K562 (cell line): ENCODE results near the gene CDK9.

Experiments
- CAMTA2 ChIP-seq: fragments of 250-450 bp; sonication (Bioruptor Pico); conservative IDR thresholded peaks from 2 replicates; pipeline ENCODE4 v1.5.1; 2022
- MLX ChIP-seq, 2 experiments: fragments of 450-650 bp in 1 of 2; sonication (generic) in 1 of 2; formaldehyde crosslinking; conservative IDR thresholded peaks; 2 replicates each; pipeline versions ENCODE4 v1.4.0 to v1.8.1; 2020 to 2022; ENCODE audit warnings: mild to moderate bottlenecking in 1 of 2, missing genetic modification reagents in 1 of 2
- PHF20 ChIP-seq: fragments of 450-650 bp; IDR thresholded peaks from 2 replicates; pipeline ENCODE4 v1.6.1; 2018; ENCODE audit not compliant: partially characterized antibody
- TF ChIP-seq, protein P1 (sequence below): sonication (generic); formaldehyde crosslinking; IDR thresholded peaks from 2 replicates; pipeline ENCODE4 v1.8.1; 2023; ENCODE audit warnings: missing genetic modification reagents, mild to moderate bottlenecking, borderline replicate concordance
- TF ChIP-seq, protein P2 (sequence below): sonication (generic); formaldehyde crosslinking; IDR thresholded peaks from 2 replicates; pipeline ENCODE4 v1.9.0; 2022; ENCODE audit warnings: mild to moderate bottlenecking, missing genetic modification reagents

DNA sequence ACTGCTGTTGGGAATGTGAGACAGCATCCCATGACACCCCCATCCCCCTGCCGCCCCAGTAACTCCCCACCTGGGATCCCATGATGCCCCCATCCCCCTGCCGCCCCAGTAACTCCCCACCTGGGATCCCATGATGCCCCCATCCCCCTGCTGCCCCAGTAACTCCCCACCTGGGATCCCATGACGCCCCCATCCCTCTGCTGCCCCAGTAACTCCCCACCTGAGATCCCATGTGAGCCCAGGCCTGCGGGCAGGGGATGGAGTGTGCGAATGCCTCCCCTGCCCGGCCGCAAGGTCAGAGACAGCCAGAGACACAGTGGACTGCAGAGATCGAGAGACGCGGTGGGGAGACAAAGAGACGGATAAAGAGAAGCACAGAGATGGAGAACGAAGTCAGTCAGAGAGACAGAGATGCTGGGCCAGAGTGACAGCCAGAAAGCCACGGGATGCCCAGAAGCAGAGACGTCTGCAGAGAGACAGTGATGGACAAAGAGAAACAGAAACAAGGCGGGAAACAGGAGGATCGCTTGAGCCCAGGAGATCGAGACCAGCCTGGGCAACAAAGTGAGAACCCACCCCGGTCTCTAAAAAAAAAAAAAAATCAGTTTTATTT is 8.4 kb upstream of the CDK9 start:
- no peak for TF ChIP-seq PHF20
- TF ChIP-seq, protein P1, sequence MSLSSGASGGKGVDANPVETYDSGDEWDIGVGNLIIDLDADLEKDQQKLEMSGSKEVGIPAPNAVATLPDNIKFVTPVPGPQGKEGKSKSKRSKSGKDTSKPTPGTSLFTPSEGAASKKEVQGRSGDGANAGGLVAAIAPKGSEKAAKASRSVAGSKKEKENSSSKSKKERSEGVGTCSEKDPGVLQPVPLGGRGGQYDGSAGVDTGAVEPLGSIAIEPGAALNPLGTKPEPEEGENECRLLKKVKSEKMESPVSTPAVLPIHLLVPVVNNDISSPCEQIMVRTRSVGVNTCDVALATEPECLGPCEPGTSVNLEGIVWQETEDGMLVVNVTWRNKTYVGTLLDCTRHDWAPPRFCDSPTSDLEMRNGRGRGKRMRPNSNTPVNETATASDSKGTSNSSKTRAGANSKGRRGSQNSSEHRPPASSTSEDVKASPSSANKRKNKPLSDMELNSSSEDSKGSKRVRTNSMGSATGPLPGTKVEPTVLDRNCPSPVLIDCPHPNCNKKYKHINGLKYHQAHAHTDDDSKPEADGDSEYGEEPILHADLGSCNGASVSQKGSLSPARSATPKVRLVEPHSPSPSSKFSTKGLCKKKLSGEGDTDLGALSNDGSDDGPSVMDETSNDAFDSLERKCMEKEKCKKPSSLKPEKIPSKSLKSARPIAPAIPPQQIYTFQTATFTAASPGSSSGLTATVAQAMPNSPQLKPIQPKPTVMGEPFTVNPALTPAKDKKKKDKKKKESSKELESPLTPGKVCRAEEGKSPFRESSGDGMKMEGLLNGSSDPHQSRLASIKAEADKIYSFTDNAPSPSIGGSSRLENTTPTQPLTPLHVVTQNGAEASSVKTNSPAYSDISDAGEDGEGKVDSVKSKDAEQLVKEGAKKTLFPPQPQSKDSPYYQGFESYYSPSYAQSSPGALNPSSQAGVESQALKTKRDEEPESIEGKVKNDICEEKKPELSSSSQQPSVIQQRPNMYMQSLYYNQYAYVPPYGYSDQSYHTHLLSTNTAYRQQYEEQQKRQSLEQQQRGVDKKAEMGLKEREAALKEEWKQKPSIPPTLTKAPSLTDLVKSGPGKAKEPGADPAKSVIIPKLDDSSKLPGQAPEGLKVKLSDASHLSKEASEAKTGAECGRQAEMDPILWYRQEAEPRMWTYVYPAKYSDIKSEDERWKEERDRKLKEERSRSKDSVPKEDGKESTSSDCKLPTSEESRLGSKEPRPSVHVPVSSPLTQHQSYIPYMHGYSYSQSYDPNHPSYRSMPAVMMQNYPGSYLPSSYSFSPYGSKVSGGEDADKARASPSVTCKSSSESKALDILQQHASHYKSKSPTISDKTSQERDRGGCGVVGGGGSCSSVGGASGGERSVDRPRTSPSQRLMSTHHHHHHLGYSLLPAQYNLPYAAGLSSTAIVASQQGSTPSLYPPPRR (CRISPR knock-in tag): no peak
- TF ChIP-seq, protein P2, sequence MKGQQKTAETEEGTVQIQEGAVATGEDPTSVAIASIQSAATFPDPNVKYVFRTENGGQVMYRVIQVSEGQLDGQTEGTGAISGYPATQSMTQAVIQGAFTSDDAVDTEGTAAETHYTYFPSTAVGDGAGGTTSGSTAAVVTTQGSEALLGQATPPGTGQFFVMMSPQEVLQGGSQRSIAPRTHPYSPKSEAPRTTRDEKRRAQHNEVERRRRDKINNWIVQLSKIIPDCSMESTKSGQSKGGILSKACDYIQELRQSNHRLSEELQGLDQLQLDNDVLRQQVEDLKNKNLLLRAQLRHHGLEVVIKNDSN (CRISPR knock-in tag): no peak
- TF ChIP-seq CAMTA2 (CRISPR knock-in tag): no peak
- TF ChIP-seq MLX (CRISPR knock-in tag; conservative IDR thresholded peaks at IDR 0.05): no peak
